GM12874 (cell line): ENCODE results near the gene PLPP4.

Source experiments
- TF ChIP-seq, protein P1 (sequence below): IDR thresholded peaks from 2 replicates; pipeline ENCODE4 v1.5.1; 2011; ENCODE audit warnings: low read depth, mild to moderate bottlenecking, control low read depth, low read length, moderate library complexity; ENCODE audit not compliant: insufficient read depth

The PLPP4 gene

DNA sequence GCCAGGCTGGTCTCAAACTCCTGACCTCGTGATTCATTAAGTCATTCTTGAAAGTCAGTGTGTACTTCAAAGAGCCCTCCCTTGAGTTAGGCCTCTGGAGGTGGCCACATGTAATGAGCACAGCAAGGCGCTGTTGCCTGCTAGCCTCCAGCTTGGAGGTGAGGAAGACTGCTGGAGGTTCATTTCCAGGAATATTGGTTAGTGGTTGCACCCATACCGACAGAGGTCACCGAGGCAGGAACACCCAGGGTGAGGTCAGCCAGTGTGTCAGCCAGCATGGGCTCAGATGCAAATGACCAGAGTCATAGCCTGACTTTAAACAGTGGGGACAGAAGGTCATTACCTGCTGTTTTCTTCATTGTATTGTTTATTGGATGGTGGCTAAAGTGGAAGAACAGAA lies 85.0 kb downstream of the PLPP4 start:
- TF ChIP-seq, protein P1, sequence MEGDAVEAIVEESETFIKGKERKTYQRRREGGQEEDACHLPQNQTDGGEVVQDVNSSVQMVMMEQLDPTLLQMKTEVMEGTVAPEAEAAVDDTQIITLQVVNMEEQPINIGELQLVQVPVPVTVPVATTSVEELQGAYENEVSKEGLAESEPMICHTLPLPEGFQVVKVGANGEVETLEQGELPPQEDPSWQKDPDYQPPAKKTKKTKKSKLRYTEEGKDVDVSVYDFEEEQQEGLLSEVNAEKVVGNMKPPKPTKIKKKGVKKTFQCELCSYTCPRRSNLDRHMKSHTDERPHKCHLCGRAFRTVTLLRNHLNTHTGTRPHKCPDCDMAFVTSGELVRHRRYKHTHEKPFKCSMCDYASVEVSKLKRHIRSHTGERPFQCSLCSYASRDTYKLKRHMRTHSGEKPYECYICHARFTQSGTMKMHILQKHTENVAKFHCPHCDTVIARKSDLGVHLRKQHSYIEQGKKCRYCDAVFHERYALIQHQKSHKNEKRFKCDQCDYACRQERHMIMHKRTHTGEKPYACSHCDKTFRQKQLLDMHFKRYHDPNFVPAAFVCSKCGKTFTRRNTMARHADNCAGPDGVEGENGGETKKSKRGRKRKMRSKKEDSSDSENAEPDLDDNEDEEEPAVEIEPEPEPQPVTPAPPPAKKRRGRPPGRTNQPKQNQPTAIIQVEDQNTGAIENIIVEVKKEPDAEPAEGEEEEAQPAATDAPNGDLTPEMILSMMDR, result no peak

DNA sequence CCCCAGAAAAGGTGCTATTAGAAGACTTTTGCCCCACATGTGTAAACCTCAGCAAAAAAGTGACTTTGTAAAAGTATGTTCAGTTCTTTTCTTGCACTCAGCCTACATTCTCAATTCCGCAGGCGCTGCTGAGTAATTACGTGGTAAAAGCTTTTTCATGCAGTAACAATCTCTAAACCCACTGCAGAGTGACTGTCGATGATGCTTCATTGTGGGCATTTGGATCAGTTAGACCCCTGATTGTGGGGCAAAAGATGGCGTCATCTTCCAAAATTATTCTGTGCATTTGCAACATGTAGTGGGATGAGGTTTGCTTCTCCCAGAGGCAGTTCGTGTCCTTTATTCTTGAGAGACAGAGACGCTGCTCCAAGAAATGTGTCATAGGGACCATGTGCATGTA lies 85.6 kb downstream of the PLPP4 start:
- TF ChIP-seq, protein P1, result no peak

DNA sequence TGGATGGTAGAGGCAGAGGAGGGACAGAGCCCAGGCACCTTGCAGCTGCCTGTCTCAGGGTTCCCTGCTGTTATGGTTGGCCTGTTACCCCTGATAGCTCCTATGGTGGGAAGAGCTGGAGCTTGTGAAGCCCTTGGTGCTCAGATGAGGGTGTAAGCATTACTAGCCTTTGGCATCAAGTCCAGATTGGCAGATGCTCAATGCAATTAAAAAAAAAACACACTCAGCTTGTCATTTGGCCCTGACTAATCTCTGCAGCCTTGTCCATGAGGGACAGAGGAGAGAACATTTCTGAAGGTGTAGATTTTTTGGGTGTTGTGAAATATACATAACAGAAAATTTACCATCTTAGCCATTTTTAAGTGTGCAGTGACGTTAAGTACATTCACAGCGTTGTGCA lies 86.3 kb downstream of the PLPP4 start:
- TF ChIP-seq, protein P1, result no peak

DNA sequence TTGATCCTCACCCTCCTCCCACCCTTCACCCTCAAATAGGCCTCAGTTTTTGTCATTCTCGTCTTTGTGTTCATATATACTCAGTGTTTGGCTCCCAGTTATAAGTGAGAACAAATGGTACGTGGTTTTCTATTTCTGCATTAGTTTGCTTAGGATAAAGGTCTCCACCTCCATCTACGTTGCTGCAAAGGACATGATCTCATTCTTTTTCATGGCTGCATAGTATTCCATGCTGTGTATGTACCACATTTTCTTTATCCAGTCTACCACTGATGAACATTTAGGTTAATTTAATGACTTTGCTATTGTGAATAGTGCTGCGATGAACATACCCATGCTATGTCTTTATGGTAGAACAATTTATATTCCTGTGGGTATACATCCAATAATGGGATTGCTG lies 91.2 kb downstream of the PLPP4 start:
- TF ChIP-seq, protein P1, result no peak

DNA sequence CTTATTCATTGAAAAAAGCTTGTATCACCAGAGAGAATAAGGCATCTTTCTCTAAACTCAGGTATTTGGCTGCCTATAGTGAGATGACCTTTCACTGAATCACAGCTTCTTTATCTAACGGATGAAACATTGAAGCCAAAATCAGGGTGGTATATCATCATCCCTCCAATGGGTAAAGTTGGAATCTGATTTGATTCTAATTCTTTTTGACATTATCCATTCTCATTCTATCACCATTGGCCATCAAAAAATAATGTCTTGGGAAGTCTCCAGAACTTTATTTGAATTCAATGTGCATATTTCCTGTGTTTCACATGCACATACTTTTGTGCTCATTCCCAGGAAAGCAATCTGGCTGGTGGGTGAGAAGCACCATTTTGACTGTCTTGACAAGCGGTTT lies 95.2 kb downstream of the PLPP4 start:
- TF ChIP-seq, protein P1, result no peak

DNA sequence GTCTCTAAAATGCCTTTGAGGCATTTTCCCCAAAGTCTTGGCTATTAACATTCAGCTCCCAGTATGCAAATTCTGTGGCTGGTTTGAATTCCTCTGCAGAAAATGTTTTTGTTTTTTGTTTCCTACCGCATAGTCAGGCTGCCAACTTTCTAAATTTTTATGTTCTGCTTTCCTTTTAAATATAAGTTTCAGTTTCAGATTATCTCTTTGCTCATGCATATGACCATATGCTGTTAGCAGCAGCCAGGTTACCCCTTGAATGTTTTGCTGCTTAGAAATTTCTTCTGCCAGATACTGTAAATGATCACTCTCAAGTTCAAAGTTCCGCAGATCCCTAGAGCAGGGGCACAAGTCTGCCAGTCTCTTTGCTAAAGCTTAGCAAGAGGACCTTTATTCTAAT lies 96.9 kb downstream of the PLPP4 start:
- TF ChIP-seq, protein P1, result no peak

DNA sequence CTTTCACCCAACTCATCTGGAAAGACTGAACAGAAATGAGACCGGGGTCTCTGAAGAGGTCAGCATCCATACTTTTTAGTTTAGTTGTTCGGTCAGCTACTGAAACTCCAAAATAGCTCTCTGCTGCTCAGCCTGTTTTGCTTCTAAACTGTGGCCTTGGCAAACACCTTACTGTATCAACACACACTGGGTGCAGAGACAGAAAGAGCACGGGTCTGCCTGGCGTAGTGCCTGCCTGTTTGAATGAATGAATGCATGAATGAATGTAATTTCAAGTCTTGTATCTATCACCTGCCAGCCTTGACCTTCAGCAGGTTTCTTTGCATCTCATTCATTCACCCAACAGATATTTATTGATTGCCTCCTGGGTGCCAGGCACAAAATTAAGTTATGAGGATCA lies 98.4 kb downstream of the PLPP4 start:
- TF ChIP-seq, protein P1, result no peak
